ENCODE measurements around the gene XAGE1A. TPM values are rescaled to one million over a fixed set of nuclear protein-coding genes. Genes with fewer than 3 reads are reported as not detected.
"Not testable (repeated sequence)": the region's sequence is repeated elsewhere in the genome, so short reads cannot be mapped to it uniquely, and the experiment has no call there.

Gene XAGE1A
- total RNA-seq, 2 donors from 2014 or later = not detected

- ATAC-seq = no peak
- intact Hi-C loops (cut with DNase I) = no loop called here
- 64 to 65% methylated on average over 6 of the region's 6 CpGs for WGBS, 2 donors
These were observed 14.3 kb downstream of the XAGE1A start for GRCh38 chrX:52509916-52510315.

GRCh38 chrX:52511126-52511525 is 15.5 kb downstream of the XAGE1A start:
- DNase-seq; ATAC-seq; H3K36me3 ChIP-seq (replicated peaks in 1 of 2; ENCODE audit: insufficient read depth in 1 of 2, low read depth in 2 of 2); H3K4me3 ChIP-seq; H3K27me3 ChIP-seq; intact Hi-C loops (cut with DNase I); H3K4me1 ChIP-seq; H3K27ac ChIP-seq; H3K9me3 ChIP-seq: not testable (repeated sequence)
- WGBS, 2 donors = no CpG with 5 or more reads among the region's 6 CpGs

More at GRCh38 chrX:52509916-52510315, 14.3 kb downstream of the XAGE1A start:
- Histone ChIP-seq H3K4me3 (no peak overlapping the region), H3K27me3 (no peaks in the 10 kb centered on the region), H3K36me3 (replicated peaks in 1 of 2; ENCODE audit: insufficient read depth in 1 of 2, low read depth in 2 of 2) (no peaks in the 10 kb centered on the region), H3K4me1 (no peaks in the 10 kb centered on the region), H3K27ac (no peak overlapping the region), H3K9me3 (no peaks in the 10 kb centered on the region)
- DNase-seq = no peak
- no peak for TF ChIP-seq CTCF (IDR thresholded peaks at IDR 0.05)
- TF ChIP-seq POLR2A (IDR thresholded peaks at IDR 0.05) = no peak

GRCh38 chrX:52516110-52516986 is 20.7 kb downstream of the XAGE1A start:
- intact Hi-C loops (cut with DNase I); H3K4me3 ChIP-seq; H3K36me3 ChIP-seq (replicated peaks in 1 of 2; ENCODE audit: insufficient read depth in 1 of 2, low read depth in 2 of 2); H3K4me1 ChIP-seq; H3K27ac ChIP-seq; H3K27me3 ChIP-seq; ATAC-seq; DNase-seq; H3K9me3 ChIP-seq: not testable (repeated sequence)
- WGBS, 2 donors = no CpG with 5 or more reads among the region's 27 CpGs

- H3K4me1 ChIP-seq; H3K27ac ChIP-seq; DNase-seq; ATAC-seq; intact Hi-C loops (cut with DNase I); H3K4me3 ChIP-seq; H3K27me3 ChIP-seq; H3K36me3 ChIP-seq (replicated peaks in 1 of 2; ENCODE audit: insufficient read depth in 1 of 2, low read depth in 2 of 2); H3K9me3 ChIP-seq: not testable (repeated sequence)
- whole genome bisulfite sequencing, 2 donors = no CpG with 5 or more reads among the region's 18 CpGs
These were observed 21.3 kb downstream of the XAGE1A start, which contains the start of gene XAGE1B for GRCh38 chrX:52516987-52517325. Gene XAGE1B (minus strand): TSS chrX:52517063. CDS start chrX:52515527, 1,536 bp downstream.

DNA sequence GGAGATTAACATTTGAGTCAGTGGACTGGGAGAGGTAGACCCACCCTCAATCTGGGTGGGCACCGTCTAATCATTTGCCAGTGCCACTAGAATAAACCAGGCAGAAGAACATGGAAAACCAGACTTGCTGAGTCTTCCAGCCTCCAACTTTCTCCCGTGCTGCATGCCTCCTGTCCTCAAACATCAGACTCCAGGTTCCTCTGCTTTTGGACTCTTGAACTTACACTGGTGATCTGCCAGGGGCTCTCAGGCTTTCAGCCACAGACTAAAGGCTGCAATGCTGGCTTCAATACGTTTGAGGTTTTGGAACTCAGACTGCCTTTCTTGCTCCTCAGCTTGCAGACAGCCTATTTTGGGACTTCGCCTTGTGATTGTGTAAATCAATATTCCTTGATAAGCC is 45.4 kb downstream of the XAGE1A start:
- DNase-seq; H3K4me1 ChIP-seq; H3K4me3 ChIP-seq; H3K9me3 ChIP-seq; H3K27me3 ChIP-seq; H3K36me3 ChIP-seq (replicated peaks in 1 of 2; ENCODE audit: insufficient read depth in 1 of 2, low read depth in 2 of 2); ATAC-seq; intact Hi-C loops (cut with DNase I); H3K27ac ChIP-seq: not testable (repeated sequence)
- WGBS, 2 donors = 46% methylated on average over 4 of the region's 4 CpGs; no CpG with 5 or more reads in 1 of the 2 donors

DNA sequence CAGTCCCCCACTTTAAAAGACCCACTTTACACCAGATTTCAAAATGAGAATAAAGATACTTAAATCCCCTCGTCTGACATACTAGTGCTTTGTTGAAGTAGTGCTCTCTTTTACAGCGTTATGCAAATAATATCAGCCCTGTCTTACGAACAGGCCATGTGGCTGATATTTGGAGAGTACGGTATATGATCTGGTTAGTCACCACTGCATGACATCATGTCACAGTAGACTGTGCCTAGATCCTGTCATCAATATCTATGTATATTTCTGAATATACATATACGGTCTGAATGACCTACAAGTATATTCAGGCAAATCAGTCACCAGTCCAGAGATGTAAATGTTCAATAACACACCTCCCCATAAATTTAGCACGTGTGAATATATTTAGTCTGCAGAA is 46.7 kb downstream of the XAGE1A start:
- no peaks in the 10 kb centered on the region for H3K36me3 ChIP-seq (replicated peaks in 1 of 2; ENCODE audit: insufficient read depth in 1 of 2, low read depth in 2 of 2)
- no peaks in the 10 kb centered on the region for H3K27me3 ChIP-seq
- 60 to 61% methylated on average over 6 of the region's 6 CpGs for WGBS, 2 donors
- ATAC-seq = no peak
- no peaks in the 10 kb centered on the region for H3K4me1 ChIP-seq
- TF ChIP-seq POLR2A (IDR thresholded peaks at IDR 0.05) = no peak
- TF ChIP-seq CTCF (IDR thresholded peaks at IDR 0.05) = no peak
- DNase-seq = no peak
- no peak overlapping the region for H3K4me3 ChIP-seq
- intact Hi-C loops (cut with DNase I) = no loop called here
- H3K27ac ChIP-seq = no peak overlapping the region
- H3K9me3 ChIP-seq = no peaks in the 10 kb centered on the region

All from body of pancreas (tissue), 4 donors.